ENCODE measurements around the gene LOXL4. TPM values are rescaled to one million over a fixed set of nuclear protein-coding genes. Genes with fewer than 3 reads are reported as not detected.
A peak's percentile ranks its signal among the peaks of the same experiment; 100 is the strongest.

The LOXL4 gene
- total RNA-seq, 2 experiments from 2014 or later, result not detected

DNA sequence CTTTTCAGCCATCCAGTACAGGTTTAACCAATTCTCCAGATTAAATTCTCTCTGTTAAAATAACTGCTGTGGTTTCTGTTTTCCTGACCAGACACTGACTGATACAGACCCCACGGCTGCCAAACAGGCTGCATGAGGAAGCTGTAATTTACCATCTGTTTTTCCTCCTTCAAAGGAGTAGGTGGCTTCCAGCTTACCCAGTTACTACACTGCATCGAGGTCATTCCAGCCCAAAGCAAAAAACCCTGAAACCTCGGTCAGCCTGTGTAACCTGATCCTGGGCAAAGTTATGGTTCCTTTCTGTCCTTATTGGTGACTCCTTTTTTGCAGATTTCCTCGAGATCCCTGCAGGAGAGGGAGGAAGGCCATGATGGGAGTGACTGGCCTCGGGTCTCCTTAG, 27.9 kb upstream of the LOXL4 start:
- H3K27me3 ChIP-seq (ENCODE audit: control insufficient read depth in 1 of 2, insufficient read depth in 2 of 2, low read length in 2 of 2), result peaks cover under 1 to 16% of the 10 kb centered on the region in 2 experiments
- no peak overlapping the region for H3K27ac Mint-ChIP-seq
- H3K4me3 Mint-ChIP-seq, result no peak overlapping the region
- H3K36me3 Mint-ChIP-seq (ENCODE audit: low read depth), result no peaks in the 10 kb centered on the region
- DNase-seq (no peak), ATAC-seq (ENCODE audit: poor library complexity) (no peak)
- no peaks in the 10 kb centered on the region for H3K4me1 ChIP-seq (ENCODE audit: insufficient read depth, low read length)
- no peaks in the 10 kb centered on the region for H3K36me3 ChIP-seq (ENCODE audit: insufficient read depth, low read length)
- no peak overlapping the region for H3K27ac ChIP-seq (ENCODE audit: low read depth in 1 of 2, low read length in 2 of 2)
- peaks cover 52% of the 10 kb centered on the region for H3K27me3 Mint-ChIP-seq
- no peaks in the 10 kb centered on the region for H3K9me3 Mint-ChIP-seq
- intact Hi-C loops (cut with DNase I, micrococcal nuclease), result no loop called here
- no peaks in the 10 kb centered on the region for H3K9me3 ChIP-seq (ENCODE audit: control insufficient read depth in 1 of 2, insufficient read depth in 1 of 2, low read length in 2 of 2)
- TF ChIP-seq, protein P1, sequence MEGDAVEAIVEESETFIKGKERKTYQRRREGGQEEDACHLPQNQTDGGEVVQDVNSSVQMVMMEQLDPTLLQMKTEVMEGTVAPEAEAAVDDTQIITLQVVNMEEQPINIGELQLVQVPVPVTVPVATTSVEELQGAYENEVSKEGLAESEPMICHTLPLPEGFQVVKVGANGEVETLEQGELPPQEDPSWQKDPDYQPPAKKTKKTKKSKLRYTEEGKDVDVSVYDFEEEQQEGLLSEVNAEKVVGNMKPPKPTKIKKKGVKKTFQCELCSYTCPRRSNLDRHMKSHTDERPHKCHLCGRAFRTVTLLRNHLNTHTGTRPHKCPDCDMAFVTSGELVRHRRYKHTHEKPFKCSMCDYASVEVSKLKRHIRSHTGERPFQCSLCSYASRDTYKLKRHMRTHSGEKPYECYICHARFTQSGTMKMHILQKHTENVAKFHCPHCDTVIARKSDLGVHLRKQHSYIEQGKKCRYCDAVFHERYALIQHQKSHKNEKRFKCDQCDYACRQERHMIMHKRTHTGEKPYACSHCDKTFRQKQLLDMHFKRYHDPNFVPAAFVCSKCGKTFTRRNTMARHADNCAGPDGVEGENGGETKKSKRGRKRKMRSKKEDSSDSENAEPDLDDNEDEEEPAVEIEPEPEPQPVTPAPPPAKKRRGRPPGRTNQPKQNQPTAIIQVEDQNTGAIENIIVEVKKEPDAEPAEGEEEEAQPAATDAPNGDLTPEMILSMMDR (IDR thresholded peaks at IDR 0.05), result no peak
- no peak overlapping the region for H3K4me3 ChIP-seq (ENCODE audit: low read length)
- no peaks in the 10 kb centered on the region for H3K4me1 Mint-ChIP-seq (ENCODE audit: low read depth)
- ChIA-PET POLR2A (no interaction called here), CTCF (no interaction called here)

DNA sequence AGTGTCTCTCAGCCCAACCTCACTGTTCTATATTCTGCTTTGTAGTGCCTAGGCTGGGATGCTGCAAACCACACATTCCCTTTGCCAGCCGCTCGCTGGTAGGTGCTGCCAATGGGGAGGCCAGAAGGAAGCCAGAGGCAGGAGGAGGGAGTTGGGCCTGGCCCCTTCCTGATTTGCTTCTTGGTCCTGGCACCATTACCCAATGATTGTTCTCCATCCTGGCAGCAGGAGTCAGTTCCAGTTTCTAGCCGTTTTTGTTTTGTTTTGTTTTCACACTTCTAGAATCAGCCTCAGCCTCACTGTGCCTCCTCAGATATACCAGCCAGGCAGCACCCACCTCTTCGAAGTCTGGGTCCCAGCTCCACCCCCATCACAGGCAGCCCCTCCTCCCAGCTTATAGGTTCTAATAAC, 27.4 kb upstream of the LOXL4 start:
- CTCF ChIA-PET, result no interaction called here
- Histone ChIP-seq H3K9me3 (ENCODE audit: control insufficient read depth in 1 of 2, insufficient read depth in 1 of 2, low read length in 2 of 2) (no peaks in the 10 kb centered on the region), H3K4me3 (ENCODE audit: low read length) (no peak overlapping the region), H3K27me3 (ENCODE audit: control insufficient read depth in 1 of 2, insufficient read depth in 2 of 2, low read length in 2 of 2) (peaks cover 0 to 13% of the 10 kb centered on the region in 2 experiments), H3K36me3 (ENCODE audit: insufficient read depth, low read length) (no peaks in the 10 kb centered on the region), H3K4me1 (ENCODE audit: insufficient read depth, low read length) (no peaks in the 10 kb centered on the region), H3K27ac (ENCODE audit: low read depth in 1 of 2, low read length in 2 of 2) (no peak overlapping the region)
- DNase-seq, result peak in 1 of 14 experiments; percentile 6
- Mint-ChIP-seq H3K4me1 (ENCODE audit: low read depth) (no peaks in the 10 kb centered on the region), H3K27ac (no peak overlapping the region), H3K9me3 (no peaks in the 10 kb centered on the region), H3K4me3 (no peak overlapping the region), H3K27me3 (peaks cover 47% of the 10 kb centered on the region), H3K36me3 (ENCODE audit: low read depth) (no peaks in the 10 kb centered on the region)
- ATAC-seq (ENCODE audit: poor library complexity), result no peak
- TF ChIP-seq, protein P1 (IDR thresholded peaks at IDR 0.05), result no peak
- POLR2A ChIA-PET, result no interaction called here
- intact Hi-C loops (cut with DNase I, micrococcal nuclease), result no loop called here

DNA sequence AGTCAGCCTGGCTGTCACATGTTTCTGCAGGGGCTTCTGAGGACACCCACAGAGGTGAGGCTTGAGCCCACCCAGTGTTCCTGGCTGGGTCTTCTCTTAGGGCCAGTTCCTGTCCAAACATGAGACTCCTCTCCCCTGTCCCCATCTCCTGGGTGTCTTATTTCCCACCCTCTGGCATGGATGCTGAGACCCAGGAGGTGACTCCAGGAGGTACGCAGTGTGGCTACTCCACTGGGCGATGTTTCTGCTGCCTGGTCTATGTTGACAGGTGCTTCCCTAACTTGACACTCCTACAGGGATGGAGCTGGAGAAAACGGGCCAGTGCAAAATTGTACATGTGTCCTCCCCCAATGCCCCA, 26.3 kb upstream of the LOXL4 start:
- ATAC-seq (ENCODE audit: poor library complexity) (no peak), DNase-seq (no peak)
- no peaks in the 10 kb centered on the region for H3K36me3 ChIP-seq (ENCODE audit: insufficient read depth, low read length)
- CTCF ChIA-PET, result no interaction called here
- no peaks in the 10 kb centered on the region for H3K9me3 ChIP-seq (ENCODE audit: control insufficient read depth in 1 of 2, insufficient read depth in 1 of 2, low read length in 2 of 2)
- Mint-ChIP-seq H3K27ac (no peak overlapping the region), H3K27me3 (peaks cover 41% of the 10 kb centered on the region), H3K36me3 (ENCODE audit: low read depth) (no peaks in the 10 kb centered on the region), H3K4me3 (no peak overlapping the region), H3K4me1 (ENCODE audit: low read depth) (no peaks in the 10 kb centered on the region), H3K9me3 (no peaks in the 10 kb centered on the region)
- no peak overlapping the region for H3K4me3 ChIP-seq (ENCODE audit: low read length)
- TF ChIP-seq, protein P1 (IDR thresholded peaks at IDR 0.05), result no peak
- intact Hi-C loops (cut with DNase I, micrococcal nuclease), result no loop called here
- peaks cover 0 to 12% of the 10 kb centered on the region in 2 experiments for H3K27me3 ChIP-seq (ENCODE audit: control insufficient read depth in 1 of 2, insufficient read depth in 2 of 2, low read length in 2 of 2)
- POLR2A ChIA-PET, result no interaction called here
- no peaks in the 10 kb centered on the region for H3K4me1 ChIP-seq (ENCODE audit: insufficient read depth, low read length)
- no peak overlapping the region for H3K27ac ChIP-seq (ENCODE audit: low read depth in 1 of 2, low read length in 2 of 2)
